Chondrocyte (in vitro differentiated cells): ENCODE data around the gene ECD. TPM values are rescaled to one million over a fixed set of nuclear protein-coding genes. Genes with fewer than 3 reads are reported as not detected.

ENCODE experiments used
- DNase-seq: peaks from one replicate; pipeline ENCODE4 v3.0.0; 2021; ENCODE audit warnings: mixed read lengths, low spot score
- H3K27ac Mint-ChIP-seq: one replicate; pipeline ENCODE4 v1.8.0; 2021; ENCODE audit warnings: mild to moderate bottlenecking, moderate library complexity, mixed read lengths; ENCODE audit not compliant: unreplicated experiment
- H3K27me3 Mint-ChIP-seq: 2 replicates; pipeline ENCODE4 v1.8.0; 2021; ENCODE audit warnings: low read depth, mixed read lengths
- H3K36me3 Mint-ChIP-seq: 2 replicates; pipeline ENCODE4 v1.8.0; 2021; ENCODE audit warnings: low read depth, mixed read lengths
- H3K4me1 Mint-ChIP-seq: 2 replicates; pipeline ENCODE4 v1.8.0; 2021; ENCODE audit warnings: low read depth, mild to moderate bottlenecking, mixed read lengths
- H3K4me3 Mint-ChIP-seq: one replicate; pipeline ENCODE4 v1.8.0; 2021; ENCODE audit warnings: mild to moderate bottlenecking, moderate library complexity, mixed read lengths; ENCODE audit not compliant: unreplicated experiment
- H3K9me3 Mint-ChIP-seq: 2 replicates; pipeline ENCODE4 v1.8.0; 2021; ENCODE audit warnings: low read depth, mixed read lengths
- total RNA-seq: library from RNA; stranded (reverse); gene quantifications from 3 replicates; pipeline ENCODE4 v1.2.1, GENCODE V29; 2021
- TF ChIP-seq, protein P1 (sequence below): fragments of 200-600 bp; sonication (generic); IDR thresholded peaks from 2 replicates; pipeline ENCODE4 v1.5.0; 2021; ENCODE audit warnings: antibody characterized with exemption, mild to moderate bottlenecking, moderate library complexity

The ECD gene
- total RNA-seq, 1 donor from 2014 or later = 26.6 TPM

DNA sequence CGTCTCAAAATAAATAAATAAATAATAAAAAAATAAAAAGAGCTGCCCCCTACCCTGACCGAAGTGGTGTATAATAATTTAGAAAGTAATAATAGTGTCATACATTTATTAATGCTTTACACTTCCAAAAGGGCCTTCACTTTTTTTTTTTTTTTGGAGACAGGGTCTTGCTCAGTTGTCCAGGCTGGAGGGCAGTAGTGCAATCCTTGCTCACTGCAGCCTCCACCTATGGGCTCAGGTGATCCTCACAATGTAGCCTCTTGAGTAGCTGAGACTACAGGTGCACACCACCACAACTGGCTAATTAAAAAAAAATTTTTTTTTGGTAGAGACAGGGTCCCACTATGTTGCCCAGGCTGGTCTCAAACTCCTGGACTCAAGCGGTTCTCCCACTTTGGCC, 1.5 kb upstream of the ECD start:
- no peak overlapping the region for H3K27ac Mint-ChIP-seq

DNA sequence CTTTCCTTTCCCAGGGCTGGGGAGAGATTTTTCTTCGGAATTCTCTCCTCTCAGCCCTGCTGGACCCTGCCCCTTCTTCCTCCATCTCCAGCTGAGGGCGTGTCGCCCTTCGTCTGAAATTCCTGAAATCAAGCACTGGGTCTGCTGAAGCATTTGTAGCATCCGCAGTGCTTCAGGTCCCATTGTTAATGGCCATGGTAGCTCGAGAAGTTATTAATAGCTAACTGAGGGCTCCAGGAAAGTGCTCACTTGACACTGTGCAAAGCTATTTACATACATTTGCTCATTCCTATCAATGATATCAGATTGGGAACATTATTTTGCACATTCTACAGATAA, 626 bp upstream of the ECD start:
- Mint-ChIP-seq H3K36me3 (peaks cover 4% of the 10 kb centered on the region), H3K27ac (peak overlapping the region; percentile 97), H3K9me3 (no peaks in the 10 kb centered on the region), H3K4me1 (peaks cover 31% of the 10 kb centered on the region), H3K27me3 (no peaks in the 10 kb centered on the region), H3K4me3 (peak overlapping the region; percentile 98)
- no peak for DNase-seq
- TF ChIP-seq, protein P1, sequence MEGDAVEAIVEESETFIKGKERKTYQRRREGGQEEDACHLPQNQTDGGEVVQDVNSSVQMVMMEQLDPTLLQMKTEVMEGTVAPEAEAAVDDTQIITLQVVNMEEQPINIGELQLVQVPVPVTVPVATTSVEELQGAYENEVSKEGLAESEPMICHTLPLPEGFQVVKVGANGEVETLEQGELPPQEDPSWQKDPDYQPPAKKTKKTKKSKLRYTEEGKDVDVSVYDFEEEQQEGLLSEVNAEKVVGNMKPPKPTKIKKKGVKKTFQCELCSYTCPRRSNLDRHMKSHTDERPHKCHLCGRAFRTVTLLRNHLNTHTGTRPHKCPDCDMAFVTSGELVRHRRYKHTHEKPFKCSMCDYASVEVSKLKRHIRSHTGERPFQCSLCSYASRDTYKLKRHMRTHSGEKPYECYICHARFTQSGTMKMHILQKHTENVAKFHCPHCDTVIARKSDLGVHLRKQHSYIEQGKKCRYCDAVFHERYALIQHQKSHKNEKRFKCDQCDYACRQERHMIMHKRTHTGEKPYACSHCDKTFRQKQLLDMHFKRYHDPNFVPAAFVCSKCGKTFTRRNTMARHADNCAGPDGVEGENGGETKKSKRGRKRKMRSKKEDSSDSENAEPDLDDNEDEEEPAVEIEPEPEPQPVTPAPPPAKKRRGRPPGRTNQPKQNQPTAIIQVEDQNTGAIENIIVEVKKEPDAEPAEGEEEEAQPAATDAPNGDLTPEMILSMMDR = peak; percentile 27

More for the DNA sequence above, 1.5 kb upstream of the ECD start:
- peaks cover 31% of the 10 kb centered on the region for H3K4me1 Mint-ChIP-seq
- peak overlapping the region; percentile 31 for H3K4me3 Mint-ChIP-seq
- TF ChIP-seq, protein P1 = no peak
- DNase-seq = no peak
- peaks cover 4% of the 10 kb centered on the region for H3K36me3 Mint-ChIP-seq
- H3K27me3 Mint-ChIP-seq = no peaks in the 10 kb centered on the region
- H3K9me3 Mint-ChIP-seq = no peaks in the 10 kb centered on the region

DNA sequence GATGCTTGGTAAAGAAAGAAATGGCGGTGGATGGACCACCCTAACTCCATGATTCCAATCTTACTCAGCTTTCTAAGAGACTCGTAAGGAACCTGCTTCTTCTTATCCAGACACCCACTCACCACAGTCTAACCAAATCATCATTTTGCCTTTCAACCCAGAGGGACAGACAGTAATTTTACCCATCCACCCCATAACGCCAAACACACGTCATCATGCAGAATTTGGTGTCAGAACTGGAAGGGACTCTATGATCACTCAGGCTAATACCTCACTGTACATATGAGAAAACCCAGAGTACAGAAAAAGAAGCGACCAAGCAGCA, 388 bp downstream of the ECD start:
- Mint-ChIP-seq H3K9me3 (no peaks in the 10 kb centered on the region), H3K4me1 (peaks cover 37% of the 10 kb centered on the region), H3K27me3 (no peaks in the 10 kb centered on the region), H3K27ac (peak overlapping the region; percentile 100), H3K36me3 (peaks cover 6% of the 10 kb centered on the region), H3K4me3 (peak overlapping the region; percentile 98)
- TF ChIP-seq, protein P1 = no peak
- DNase-seq = no peak

- DNase-seq = no peak
- Mint-ChIP-seq H3K36me3 (peaks cover 9% of the 10 kb centered on the region), H3K4me3 (peak overlapping the region; percentile 98), H3K4me1 (peaks cover 38% of the 10 kb centered on the region), H3K27me3 (no peaks in the 10 kb centered on the region), H3K9me3 (peaks cover 1% of the 10 kb centered on the region), H3K27ac (peak overlapping the region; percentile 100)
- TF ChIP-seq, protein P1 = no peak
Measured at GRCh38 chr10:73166972-73167371, 836 bp downstream of the ECD start.

- H3K36me3 Mint-ChIP-seq = peaks cover 17% of the 10 kb centered on the region
- no peak overlapping the region for H3K27ac Mint-ChIP-seq
- no peaks in the 10 kb centered on the region for H3K27me3 Mint-ChIP-seq
- H3K4me1 Mint-ChIP-seq = peaks cover 52% of the 10 kb centered on the region
- no peak overlapping the region for H3K4me3 Mint-ChIP-seq
- no peak for DNase-seq
- peaks cover 7% of the 10 kb centered on the region for H3K9me3 Mint-ChIP-seq
- TF ChIP-seq, protein P1 = no peak
Measured at GRCh38 chr10:73163096-73163495, 4.7 kb downstream of the ECD start.
